Ovary (tissue), 3 donors: ENCODE measurements around the gene NOC3L.

ENCODE experiments used
- EP300 ChIP-seq: sonication (generic); formaldehyde crosslinking; IDR thresholded peaks from one replicate; pipeline ENCODE4 v1.6.1; 2017; ENCODE audit warnings: antibody characterized with exemption
- POLR2A ChIP-seq: fragments of 450-650 bp; IDR thresholded peaks from one replicate; pipeline ENCODE4 v1.6.1; 2017; ENCODE audit warnings: antibody characterized with exemption, mild to moderate bottlenecking, moderate library complexity
- TF ChIP-seq, protein P1 (sequence below), 3 donors: fragments of 450-650 bp in 2 of 3; fragments of 200-600 bp in 1 of 3; IDR thresholded peaks; one replicate each; pipeline versions ENCODE4 v1.5.1 to v1.8.0; 2016 to 2022; ENCODE audit warnings: antibody characterized with exemption in 3 of 3, mild to moderate bottlenecking in 1 of 3
- donor health status: DM: no; HTN: no; CAD: no.

DNA sequence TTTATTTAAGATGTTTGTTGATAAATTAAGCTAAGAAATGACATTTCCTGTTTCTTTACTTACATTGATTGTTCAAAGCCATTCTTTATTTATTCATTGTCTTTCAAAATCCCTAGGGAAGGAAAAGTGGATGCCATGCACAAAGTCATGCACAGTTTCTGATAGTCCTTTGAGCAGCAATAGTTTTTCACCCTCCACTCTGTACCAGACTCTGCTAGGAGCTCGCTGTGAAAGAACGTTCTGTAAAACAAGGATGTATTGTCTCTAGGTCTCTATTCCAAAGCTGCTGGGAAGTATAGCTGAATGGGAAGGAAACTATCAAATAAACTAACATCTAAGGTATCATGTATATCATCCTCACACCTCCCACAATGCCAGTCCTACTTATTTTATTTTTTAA lies 7.8 kb upstream of the NOC3L start:
- TF ChIP-seq POLR2A: no peak
- TF ChIP-seq, protein P1, sequence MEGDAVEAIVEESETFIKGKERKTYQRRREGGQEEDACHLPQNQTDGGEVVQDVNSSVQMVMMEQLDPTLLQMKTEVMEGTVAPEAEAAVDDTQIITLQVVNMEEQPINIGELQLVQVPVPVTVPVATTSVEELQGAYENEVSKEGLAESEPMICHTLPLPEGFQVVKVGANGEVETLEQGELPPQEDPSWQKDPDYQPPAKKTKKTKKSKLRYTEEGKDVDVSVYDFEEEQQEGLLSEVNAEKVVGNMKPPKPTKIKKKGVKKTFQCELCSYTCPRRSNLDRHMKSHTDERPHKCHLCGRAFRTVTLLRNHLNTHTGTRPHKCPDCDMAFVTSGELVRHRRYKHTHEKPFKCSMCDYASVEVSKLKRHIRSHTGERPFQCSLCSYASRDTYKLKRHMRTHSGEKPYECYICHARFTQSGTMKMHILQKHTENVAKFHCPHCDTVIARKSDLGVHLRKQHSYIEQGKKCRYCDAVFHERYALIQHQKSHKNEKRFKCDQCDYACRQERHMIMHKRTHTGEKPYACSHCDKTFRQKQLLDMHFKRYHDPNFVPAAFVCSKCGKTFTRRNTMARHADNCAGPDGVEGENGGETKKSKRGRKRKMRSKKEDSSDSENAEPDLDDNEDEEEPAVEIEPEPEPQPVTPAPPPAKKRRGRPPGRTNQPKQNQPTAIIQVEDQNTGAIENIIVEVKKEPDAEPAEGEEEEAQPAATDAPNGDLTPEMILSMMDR (IDR thresholded peaks at IDR 0.05): no peak
- TF ChIP-seq EP300: no peak
